Activated gamma-delta T cell (primary cell): ENCODE measurements around the gene CCDC27.

Experiments used
- DNase-seq: peaks from one replicate; lab custom pipeline; 2025; lab: John Stamatoyannopoulos, UW
- total RNA-seq, 2 donors: gene quantifications; one replicate each; lab custom pipeline; 2026; lab: John Stamatoyannopoulos, UW

CCDC27 gene
- 0 to 0.04 reads per million in 2 donors for total RNA-seq

DNA sequence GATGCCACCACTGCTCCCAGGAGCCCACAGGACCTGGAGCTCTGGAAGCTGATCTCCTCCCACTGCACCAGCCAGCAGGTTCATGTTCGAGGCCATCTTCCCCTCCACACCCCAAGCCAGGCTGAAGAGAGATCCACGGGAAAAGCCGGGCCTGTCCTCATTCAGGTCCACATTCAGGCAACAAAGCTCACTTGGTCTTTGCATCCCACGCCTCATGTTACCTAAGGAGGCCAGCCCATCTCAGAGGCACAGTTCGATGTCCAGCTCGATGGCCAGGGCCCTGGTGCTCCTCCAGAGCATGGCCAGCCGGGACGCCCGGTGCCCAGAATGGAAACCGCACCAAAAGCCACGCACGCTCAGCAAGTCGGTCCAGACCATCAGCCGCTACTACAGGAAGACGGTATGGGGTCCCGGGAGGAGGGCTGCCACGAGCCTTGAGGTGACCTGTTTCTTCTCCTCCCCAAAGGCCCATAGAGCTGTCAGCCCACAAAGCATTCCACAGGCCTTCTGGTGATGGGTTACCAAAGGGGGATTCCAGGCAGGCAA is at the start of gene CCDC27:
Gene CCDC27, plus strand, starts transcription at position 51 of the 546 bp plus-strand sequence. Its CDS starts 32 bp downstream, at position 83.
- DNase-seq, result no peak

DNA sequence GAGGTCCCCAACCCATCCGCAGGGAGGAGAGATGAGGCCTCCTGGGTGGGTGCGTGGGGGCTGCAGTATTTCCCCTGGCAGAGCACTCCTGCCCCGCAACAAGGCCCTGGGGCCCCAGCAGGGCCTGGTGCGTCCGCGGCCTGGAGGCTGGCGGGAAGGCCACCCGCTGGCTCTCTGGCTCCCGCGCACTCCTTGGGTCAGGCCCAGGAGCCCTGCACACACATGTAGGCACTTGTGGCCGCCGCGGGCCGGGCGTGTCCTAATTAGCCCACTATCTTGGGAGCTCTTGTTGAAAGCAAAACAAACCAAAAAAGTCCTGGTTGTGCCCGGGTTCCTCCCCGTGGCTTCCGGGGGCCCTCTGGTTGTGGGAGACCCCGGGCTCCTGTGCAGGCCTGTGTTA is 49.7 kb upstream of the CCDC27 start:
- DNase-seq, result no peak

DNA sequence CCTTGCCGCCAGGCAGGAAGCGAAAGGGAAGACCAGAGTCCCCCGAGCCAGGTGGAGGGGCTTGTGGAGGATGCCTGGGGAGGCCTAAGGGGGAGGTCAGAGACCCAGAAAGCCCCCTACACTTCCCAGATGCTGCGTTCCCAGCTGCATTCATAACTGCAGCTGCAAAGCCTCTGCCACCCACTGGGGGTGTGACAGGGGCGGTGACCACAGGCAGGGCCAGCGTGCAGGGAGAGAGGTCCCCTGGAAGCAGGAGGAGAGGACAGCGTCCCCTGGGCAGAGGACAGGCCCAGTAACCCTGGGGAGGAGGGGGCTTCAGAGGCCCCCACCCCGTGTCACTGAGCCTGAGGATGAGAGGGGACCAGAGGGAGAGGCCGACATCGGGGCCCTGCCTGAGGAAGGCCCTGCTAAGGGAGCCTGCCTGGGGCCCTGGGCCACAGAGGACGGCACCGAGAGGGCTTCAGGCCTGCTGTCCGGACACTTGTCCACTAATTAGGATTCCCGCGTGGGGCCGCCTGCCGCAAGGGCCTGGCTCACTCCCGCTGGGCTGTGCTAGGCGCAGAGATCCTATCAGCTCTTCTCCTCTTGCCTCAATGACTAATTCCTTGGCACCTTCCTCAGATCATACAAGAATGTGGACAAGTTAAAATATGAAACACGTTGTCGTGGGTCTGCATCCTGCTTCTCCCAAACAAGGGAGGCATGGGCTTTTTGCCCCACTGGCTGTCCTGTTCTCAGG is 49.1 kb upstream of the CCDC27 start:
- no peak for DNase-seq

DNA sequence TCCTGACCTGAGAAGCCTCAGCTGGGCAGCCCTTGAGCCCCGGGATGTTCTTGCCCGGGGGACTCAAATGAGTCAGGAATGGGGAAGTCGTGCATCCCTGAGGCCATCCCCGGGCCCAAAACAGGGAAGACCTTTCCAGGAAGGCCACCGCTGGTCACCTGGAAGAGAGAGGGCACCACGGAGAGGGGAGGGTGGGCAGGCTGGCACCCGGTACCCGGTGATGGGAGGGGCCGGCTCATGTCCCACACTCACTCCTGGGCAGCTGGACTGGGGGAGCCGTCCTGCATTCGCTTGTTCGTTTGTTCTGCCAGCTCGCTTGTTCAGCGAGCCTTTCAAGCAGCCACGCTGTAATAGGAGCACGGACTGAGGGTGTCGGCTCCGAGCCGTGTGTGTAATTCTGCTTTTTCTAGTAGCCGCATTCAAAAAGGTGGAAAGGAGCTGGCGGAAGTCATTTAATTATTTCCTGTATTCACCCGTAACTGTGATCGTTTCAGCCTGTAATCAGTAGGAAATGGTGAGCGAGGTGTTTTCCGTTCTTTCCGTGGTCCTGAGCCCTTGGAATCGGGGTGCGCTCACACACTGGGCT is 48.4 kb upstream of the CCDC27 start:
- no peak for DNase-seq

DNA sequence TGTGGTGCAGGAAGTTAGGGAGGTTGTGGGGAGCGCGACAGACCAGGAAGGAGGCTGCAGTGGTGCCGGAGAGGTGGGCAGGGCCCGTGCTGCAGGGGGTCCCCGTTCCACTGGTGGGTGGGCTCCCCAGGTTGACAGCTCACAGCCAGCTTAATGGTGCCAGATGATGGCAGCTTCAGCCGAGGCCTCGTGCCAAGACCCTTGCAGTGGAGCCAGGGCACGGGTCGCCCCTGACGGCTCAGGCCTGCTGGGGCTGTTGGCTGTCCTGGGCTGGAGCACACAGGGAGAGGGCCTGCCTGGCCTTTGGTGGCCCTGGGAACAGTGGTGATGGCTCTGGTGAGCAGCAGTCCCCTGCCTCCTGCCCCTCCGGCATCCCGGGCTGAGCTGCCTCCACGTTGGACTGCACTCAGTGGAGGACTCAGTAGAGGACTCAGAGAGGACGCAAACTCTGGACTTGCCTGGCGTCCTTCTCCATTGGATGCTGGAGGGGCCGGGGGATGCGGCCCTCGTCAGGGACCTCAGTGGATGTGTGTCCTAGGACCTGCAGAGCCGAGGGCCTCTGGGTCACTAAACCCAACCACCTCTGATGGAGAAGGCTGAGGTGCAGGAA is 46.8 kb upstream of the CCDC27 start:
- no peak for DNase-seq

DNA sequence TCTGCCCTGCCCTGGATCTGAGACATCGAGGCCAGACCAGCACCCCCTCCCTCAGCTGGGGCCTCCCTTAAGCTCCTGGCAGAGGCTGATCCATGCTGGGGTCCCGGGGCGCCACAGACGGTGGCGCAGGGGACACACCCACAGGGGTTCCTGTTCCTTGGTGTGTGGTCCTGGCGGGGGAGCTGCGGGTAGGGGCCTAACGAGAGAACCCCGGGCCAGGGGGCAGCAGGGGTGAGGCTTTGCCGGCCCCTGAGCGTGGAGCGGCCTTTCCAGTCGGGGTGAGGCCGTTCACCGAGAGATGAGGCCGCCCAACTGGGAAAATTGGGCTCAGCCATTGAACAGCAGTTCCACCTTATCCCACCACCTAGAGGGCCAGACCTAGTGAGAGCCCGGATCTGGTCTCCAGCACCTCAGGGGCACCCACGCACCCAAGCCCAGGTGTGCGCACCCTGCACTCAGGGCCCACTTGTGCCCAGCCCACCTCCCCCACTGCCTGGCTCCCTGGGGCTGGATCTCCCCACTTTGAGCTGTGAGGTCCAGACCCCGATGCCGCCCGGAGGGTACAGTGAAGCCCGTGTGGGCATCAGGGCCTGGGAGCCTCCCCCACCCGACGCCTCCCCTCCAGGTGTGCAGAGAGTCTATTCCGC is 45.5 kb upstream of the CCDC27 start:
- DNase-seq, result no peak

DNA sequence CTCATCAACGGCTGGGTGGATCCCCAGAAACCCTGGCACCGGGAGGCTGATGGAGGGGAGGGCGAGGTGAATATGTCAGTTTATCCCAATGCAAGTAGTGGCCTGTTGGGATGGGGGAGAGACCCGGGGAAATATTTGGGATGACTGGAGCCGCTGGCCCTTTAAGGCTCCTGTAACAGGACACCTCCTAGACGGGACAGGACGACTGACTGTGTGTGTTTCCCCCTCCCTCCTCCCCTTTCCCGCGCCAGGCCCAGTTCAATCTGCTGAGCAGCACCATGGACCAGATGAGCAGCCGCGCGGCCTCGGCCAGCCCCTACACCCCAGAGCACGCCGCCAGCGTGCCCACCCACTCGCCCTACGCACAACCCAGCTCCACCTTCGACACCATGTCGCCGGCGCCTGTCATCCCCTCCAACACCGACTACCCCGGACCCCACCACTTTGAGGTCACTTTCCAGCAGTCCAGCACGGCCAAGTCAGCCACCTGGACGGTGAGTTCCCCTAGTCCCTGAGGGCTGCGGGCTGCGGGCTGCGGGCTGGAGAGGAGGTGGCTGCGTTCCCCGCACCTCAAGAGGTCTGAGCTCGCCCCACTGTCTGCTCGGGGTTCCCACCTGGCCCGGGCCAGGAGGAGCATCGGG is 44.8 kb upstream of the CCDC27 start:
- no peak for DNase-seq

DNA sequence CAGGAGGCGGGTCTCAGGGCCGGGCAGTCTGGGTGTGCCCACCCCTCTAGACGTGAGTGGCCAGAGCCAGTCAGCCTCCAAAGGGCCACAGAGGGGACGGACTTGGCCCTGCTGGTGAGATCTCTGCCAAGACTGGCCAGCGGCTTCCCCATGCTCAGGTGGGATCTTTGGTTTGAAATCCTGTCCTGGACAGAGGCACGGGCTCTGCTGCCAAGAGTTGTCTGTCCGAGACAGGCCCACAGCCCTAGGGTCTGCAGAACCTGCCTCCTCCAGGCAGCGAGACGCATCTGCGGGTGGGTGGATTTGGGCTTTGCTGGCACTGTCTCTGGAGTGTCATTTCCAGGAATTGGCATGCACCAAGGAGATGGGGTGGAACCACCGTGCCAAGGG is 44.3 kb upstream of the CCDC27 start:
- no peak for DNase-seq

DNA sequence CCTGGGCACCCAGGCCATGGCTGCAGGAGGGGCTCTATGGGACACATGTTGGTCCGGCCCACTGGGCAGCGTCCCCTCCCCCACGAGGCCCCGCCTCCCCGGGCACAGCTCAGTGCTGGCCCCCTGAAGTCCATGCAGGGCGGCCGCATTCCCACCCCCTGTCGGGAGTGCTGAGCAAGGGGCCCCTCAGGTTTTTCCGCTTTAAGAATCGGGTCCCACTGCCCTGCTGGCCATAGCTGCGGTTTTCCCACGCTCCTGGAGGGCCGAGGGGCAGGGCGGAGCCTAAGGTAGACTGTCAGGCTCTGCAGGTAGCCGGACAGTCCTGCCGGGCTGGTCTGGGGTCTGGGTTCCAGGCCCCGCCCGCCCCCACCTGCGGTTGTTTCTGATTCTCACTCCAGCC is 43.5 kb upstream of the CCDC27 start:
- no peak for DNase-seq

DNA sequence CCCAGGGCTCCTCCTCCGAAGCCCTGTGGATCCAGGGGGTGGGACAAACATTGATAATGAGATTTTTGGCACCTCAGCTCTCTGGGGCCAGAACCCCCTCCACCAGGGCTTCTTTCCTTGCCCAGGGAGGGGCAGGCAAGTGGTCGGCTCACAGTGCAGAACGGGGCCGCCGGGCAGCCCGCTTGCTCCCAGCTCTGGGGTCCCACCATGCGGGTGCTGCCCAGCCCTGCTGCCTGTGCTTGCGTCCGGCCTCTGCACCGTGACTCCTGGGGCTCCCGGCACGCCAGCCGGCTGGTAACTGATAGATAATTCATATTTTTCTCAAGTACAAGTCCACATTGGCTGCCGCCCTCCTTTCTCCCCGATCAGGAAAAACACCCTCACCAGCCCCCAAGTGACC is 42.0 kb upstream of the CCDC27 start:
- no peak for DNase-seq

DNA sequence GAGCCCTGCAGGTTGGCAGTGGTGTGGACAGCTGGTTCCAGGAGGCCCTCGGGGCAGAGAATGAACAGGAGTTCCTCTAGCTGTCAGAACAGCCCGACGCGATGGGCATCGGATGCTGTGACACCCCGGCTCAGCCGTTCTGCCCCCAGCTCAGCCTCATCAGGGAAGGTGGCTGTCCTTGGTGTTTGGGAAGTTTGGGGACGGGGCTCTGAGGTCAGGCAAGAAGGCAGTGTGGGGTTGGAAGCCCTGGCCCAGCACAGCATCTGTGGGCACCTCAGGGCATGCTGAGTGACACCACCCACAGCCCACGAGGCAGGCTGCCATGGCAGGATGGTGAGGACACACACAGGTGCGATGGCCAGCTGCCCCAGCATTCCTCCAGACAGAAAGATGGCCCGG is 40.9 kb upstream of the CCDC27 start:
- DNase-seq, result no peak

DNA sequence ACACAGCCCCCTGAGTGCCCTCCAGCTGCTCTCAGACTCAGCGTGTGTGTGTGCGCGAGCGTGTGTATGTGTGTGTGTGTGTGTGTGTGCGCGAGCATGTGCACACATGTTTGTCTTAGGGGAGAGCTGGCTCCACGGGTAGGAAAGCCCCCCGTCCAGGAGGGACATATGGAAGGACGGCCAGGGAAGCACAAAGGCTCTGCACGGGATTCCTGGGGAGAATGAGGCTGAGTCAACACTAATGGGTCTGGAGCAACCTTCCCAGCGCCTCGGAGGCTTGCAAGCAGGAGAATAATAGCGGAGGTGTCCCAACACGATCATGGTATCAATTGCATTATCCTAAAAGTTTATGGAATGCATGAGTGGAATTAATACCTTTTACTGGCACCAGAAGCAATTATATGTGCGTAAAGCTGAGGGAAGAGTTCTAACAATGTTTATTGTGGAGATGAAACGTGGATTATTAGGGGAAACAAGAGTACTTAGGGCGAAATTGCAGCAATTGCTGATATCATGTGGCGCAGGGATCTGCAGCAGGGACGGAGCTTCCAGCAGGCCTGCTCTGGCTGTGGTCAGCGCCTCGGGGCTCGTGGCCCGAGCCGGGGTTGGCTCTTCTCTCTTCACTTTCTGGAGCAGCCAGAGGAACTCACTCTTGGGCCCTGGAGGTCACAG is 40.3 kb upstream of the CCDC27 start:
- DNase-seq, result no peak

DNA sequence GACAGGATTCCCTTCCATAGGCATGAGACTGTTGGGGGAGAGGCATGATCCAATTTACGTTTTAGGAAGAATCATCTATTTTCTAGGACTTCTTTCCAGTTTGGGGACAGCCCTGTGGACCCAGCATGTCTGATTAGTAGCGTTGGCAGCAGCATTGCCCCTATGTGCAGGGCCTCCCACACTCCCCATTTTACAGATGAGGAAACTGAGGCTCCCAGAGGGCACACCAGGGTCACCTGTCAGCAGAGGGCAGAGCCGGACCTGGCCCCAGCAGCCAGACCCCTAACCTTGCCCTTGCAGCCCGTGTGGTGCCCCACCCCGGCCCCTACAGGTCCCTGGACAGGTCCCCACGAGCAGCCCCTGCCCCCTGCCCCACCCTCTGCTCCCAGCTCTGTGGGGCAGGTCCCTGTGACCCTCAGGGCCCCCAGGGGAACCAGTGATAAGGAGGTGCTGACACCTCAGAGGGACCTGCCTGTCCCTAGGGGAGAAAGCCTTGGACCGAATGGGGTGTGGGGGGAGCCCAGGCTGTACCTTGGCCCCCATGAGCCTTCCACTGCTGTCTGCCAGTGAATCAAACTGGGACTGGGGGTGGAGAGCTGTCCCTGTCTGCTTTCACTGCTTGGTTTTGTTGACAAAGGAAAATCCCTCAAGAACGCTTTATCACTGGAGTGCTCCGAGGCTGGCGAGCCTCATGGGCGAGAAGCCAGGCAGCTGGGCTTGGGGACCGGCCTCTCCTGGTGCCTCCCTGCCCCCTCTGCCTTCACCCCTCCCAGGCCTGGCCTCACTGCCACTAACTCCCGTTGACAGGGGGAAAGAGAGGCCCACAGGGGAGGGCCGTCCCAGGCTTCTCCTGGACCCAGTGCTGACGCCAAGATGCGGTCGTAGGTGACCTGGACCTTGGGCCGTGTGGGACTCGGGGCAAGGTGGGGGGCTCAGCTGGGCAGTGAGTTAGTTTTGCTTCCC is 39.4 kb upstream of the CCDC27 start:
- no peak for DNase-seq

DNA sequence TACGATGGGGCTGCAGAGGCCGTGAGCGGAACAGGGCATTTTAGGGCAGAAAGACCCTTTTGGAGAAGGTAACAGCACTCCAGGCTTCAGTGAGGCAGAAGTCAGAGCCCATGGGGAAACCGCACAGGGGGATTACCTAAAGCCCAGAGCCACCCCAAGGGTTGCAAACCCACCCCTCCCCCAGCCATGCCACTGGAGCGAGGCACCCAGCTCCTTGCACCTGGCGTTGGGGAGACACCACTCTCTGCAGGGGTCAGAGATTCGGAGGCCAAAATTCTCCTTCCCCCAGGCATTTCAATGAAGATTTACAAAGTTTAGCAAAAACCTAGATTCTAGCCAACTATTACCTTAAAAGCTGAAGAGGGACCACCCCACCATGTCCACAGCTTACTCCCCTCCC is 38.4 kb upstream of the CCDC27 start:
- no peak for DNase-seq

DNA sequence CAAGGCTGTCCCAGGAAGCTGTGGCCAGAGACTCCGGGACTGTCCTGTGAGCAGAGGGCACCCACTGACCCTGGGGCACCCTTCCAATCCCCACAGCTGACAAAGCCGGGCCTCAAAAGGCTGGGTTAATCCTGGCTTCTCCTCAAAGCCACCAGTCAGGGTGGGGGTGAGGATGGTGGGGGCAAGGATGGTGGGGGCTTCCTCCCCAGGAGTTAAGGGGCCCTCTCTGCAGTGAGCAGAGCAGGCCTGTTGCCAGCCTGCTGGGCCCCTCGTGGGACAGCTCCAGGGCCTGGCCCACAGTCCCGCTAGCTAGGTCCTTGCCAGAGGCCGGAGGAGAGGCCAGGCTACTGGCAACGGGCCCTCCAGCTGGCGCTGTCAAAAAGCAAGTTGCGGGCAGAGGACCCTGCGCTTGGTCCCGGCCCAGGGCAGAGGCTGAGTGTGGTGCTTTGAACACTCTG is 37.9 kb upstream of the CCDC27 start:
- DNase-seq, result no peak

DNA sequence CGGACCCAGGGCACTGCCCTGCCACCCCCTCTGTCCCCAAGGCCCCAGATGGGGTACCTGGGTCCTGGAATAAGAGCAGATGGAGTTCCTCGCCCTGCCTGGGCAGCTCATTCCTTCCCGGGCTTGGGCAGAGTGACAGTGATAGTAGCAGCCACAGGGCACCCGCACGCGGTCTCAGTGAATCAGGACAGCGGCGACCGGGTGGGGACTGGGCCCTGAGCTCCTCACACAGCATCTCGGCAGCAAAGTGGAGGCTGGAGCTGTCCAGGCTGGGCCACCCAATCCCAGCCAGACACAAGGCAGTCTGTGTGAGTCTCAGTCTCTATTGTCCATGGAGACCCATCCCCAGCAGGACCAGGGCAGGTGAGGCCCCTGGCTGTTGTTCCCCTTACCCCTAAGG is 37.4 kb upstream of the CCDC27 start:
- no peak for DNase-seq

DNA sequence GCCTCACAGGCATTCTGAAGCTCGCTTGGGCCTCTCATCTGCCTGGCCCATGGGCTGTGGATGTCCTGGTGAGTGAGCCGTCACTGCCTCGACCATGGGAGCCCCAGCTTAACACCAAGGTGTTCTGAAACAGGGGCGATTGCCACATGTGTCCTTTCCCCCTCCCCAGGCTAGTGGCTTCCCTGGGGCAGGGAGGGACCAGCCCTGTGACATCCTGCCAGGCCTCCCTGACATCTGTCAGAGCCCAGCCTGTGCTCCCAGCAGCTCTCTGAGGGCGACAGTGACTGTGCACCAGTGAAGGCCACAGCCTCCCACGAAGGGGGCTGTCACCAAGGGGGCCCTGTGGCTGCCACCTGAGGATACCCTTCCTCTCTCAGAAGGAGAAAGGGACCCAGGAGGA is 35.9 kb upstream of the CCDC27 start:
- no peak for DNase-seq

DNA sequence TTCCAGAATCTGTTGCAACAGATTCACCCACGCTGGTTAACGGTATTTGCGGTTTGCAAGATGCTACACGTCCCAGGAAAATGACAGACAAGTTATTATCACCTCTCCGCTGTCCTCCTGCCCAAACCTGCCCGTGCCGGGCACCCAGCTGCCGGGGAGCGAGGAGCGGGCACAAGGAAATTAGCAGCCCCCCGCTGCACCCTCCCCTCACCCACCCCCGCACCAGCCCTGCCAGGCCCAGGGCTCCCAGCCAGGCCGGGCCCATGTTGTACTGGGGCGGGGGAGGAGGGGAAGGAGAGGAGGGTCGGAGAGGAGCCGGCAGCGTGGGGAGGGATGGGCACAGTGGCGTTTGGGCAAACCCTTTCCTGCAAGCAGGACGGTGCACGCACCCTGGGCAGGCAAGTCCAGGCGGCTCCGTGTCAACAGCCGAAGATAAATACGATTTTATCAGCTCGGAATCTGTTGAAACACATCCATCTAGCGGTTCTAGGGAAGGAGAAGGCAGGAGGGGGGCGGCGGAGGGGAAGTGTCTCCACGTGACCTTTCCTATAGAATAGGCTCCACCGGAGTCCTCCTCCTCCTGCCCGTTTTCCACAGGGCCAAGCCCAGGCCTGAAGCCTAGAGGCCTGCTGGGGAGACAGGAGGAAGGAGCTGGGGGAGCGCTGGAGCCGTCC is 35.1 kb upstream of the CCDC27 start:
- DNase-seq, result no peak

DNA sequence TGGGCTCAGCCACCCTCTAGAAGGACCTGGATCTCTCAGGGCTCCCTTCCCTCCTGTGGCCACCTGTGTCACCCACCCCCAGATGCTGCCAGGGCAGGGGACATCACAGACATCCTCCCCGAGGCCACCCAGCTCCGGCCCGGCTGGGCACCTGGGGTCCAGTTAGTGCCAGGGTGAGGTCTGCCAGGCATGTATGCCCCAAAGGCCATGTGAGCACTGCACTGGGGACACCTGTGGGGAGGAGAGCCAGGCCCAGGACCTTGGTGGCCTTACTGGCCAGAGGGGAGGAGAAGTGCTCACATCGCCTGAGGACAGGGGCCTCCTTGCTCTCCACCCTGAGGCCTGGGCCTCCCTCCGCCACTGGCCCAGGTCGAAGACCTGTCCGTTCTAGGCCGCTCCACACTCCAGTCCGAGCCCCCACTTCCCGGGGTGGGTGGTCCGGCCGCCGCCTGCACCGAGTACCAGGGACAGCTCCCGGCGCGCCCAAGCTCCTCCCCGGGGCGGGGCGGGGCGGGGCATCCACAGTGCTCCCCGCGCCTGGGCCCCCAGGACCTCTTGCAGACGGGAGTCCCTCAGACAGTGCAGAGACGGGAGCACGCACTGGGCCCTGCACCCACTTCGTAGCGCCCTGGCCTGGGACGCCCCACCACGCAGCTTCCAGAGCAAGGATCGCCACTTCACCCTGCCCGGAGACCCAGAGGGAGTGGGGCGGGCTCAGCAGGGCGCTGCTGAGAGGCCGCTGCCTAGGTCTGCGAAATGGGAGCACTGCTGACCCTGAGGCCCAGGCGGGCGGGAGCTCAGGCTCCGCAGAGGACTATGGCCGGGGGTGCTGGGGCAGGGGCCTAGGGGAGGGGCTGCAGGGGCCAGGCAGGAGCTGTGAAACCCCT is 34.3 kb upstream of the CCDC27 start:
- no peak for DNase-seq
